ENCODE results near the gene KRT2.

GRCh38 chr12:52680363-52680762, 28.4 kb upstream of the KRT2 start, which contains the start of gene KRT1:
- no peak for TF ChIP-seq NFIC (IDR thresholded peaks at IDR 0.05)
- no peak for TF ChIP-seq YY1 (IDR thresholded peaks at IDR 0.05; ENCODE audit: low read depth)
- no peak for TF ChIP-seq MAX (IDR thresholded peaks at IDR 0.05)
- no peak for TF ChIP-seq TAF1 (IDR thresholded peaks at IDR 0.05; ENCODE audit: low read depth)
- TF ChIP-seq EP300 (IDR thresholded peaks at IDR 0.05; ENCODE audit: borderline replicate concordance), result no peak
- TF ChIP-seq RAD21 (IDR thresholded peaks at IDR 0.05; ENCODE audit: low read depth), result no peak
- no peak for TF ChIP-seq CEBPB (IDR thresholded peaks at IDR 0.05)
- TF ChIP-seq REST (IDR thresholded peaks at IDR 0.05; ENCODE audit: low read depth), result no peak
- no peak for TF ChIP-seq EGR1 (IDR thresholded peaks at IDR 0.05)
- no peak for TF ChIP-seq TCF12 (IDR thresholded peaks at IDR 0.05; ENCODE audit: low read depth)
- no peak for TF ChIP-seq TEAD4 (IDR thresholded peaks at IDR 0.05)
